HepG2 (cell line): ENCODE data around the gene KMT2A. TPM values are rescaled to one million over a fixed set of nuclear protein-coding genes. Genes with fewer than 3 reads are reported as not detected.

ENCODE experiments used
- BCL3 ChIP-seq: sonication (generic); formaldehyde crosslinking; IDR thresholded peaks from 2 replicates; pipeline ENCODE4 v1.5.1; 2020; ENCODE audit warnings: mild to moderate bottlenecking, missing genetic modification reagents, moderate library complexity
- CHCHD3 ChIP-seq: sonication (generic); formaldehyde crosslinking; IDR thresholded peaks from 2 replicates; pipeline ENCODE4 v1.8.0; 2022; ENCODE audit warnings: mild to moderate bottlenecking, missing genetic modification reagents, moderate library complexity
- ELF3 ChIP-seq: IDR thresholded peaks from 2 replicates; pipeline ENCODE4 v1.6.1; 2016; ENCODE audit warnings: missing genetic modification reagents, missing compliant biosample characterization
- GMEB1 ChIP-seq: sonication (generic); formaldehyde crosslinking; IDR thresholded peaks from 2 replicates; pipeline ENCODE4 v1.5.1; 2020; ENCODE audit warnings: missing genetic modification reagents, mild to moderate bottlenecking, borderline replicate concordance
- HDAC2 ChIP-seq: sonication (generic); formaldehyde crosslinking; IDR thresholded peaks from 2 replicates; pipeline ENCODE4 v1.4.0; 2020; ENCODE audit warnings: missing genetic modification reagents
- KAT7 ChIP-seq: IDR thresholded peaks from 2 replicates; pipeline ENCODE4 v1.6.1; 2018; ENCODE audit warnings: borderline replicate concordance, missing compliant biosample characterization
- POLR2A ChIP-seq, 2 experiments: IDR thresholded peaks; 2 replicates each; pipeline ENCODE4 v1.6.1; 2011; ENCODE audit warnings: low read depth in 2 of 2, low read length in 2 of 2, mild to moderate bottlenecking in 1 of 2, moderate library complexity in 1 of 2; ENCODE audit not compliant: insufficient read depth in 1 of 2
- SKIL ChIP-seq: sonication (generic); formaldehyde crosslinking; IDR thresholded peaks from 2 replicates; pipeline ENCODE4 v1.8.0; 2022; ENCODE audit warnings: missing genetic modification reagents, mild to moderate bottlenecking, moderate library complexity, borderline replicate concordance
- SMAD1 ChIP-seq: sonication (generic); formaldehyde crosslinking; IDR thresholded peaks from 2 replicates; pipeline ENCODE4 v1.4.0; 2020; ENCODE audit warnings: missing genetic modification reagents, low read depth, mild to moderate bottlenecking, borderline replicate concordance
- SOX5 ChIP-seq: IDR thresholded peaks from 2 replicates; pipeline ENCODE4 v1.6.1; 2016; ENCODE audit warnings: borderline replicate concordance
- SP140L ChIP-seq: sonication (generic); formaldehyde crosslinking; IDR thresholded peaks from 2 replicates; pipeline ENCODE4 v1.4.0; 2020; ENCODE audit warnings: missing genetic modification reagents, borderline replicate concordance
- STAG1 ChIP-seq: sonication (generic); formaldehyde crosslinking; IDR thresholded peaks from 2 replicates; pipeline ENCODE4 v1.4.0; 2020; ENCODE audit warnings: missing genetic modification reagents
- ZNF205 ChIP-seq: IDR thresholded peaks from 2 replicates; pipeline ENCODE4 v1.6.1; 2018; ENCODE audit warnings: missing biosample characterization, missing genetic modification reagents
- ZNF280D ChIP-seq: sonication (generic); formaldehyde crosslinking; IDR thresholded peaks from 2 replicates; pipeline ENCODE4 v1.5.1; 2020; ENCODE audit warnings: mild to moderate bottlenecking, missing genetic modification reagents
- ZNF292 ChIP-seq: sonication (generic); formaldehyde crosslinking; IDR thresholded peaks from 2 replicates; pipeline ENCODE4 v1.8.1; 2022; ENCODE audit warnings: mild to moderate bottlenecking, low read depth, missing genetic modification reagents, borderline replicate concordance
- ZNF441 ChIP-seq: sonication (generic); formaldehyde crosslinking; IDR thresholded peaks from 2 replicates; pipeline ENCODE4 v1.7.0; 2021; ENCODE audit warnings: missing genetic modification reagents, borderline replicate concordance
- ZNF546 ChIP-seq: sonication (generic); formaldehyde crosslinking; conservative IDR thresholded peaks from 2 replicates; pipeline ENCODE4 v1.8.1; 2023; ENCODE audit warnings: mild to moderate bottlenecking, missing genetic modification reagents
- ZNF547 ChIP-seq: sonication (generic); formaldehyde crosslinking; IDR thresholded peaks from 2 replicates; pipeline ENCODE4 v1.5.1; 2020; ENCODE audit warnings: mild to moderate bottlenecking, missing genetic modification reagents
- ZNF678 ChIP-seq: sonication (generic); formaldehyde crosslinking; IDR thresholded peaks from 2 replicates; pipeline ENCODE4 v1.4.0; 2020; ENCODE audit warnings: mild to moderate bottlenecking, missing genetic modification reagents
- ZNF75D ChIP-seq: sonication (generic); formaldehyde crosslinking; IDR thresholded peaks from 2 replicates; pipeline ENCODE4 v1.8.1; 2023; ENCODE audit warnings: missing genetic modification reagents, mild to moderate bottlenecking, borderline replicate concordance
- polyA plus RNA-seq, 8 experiments: library from polyadenylated mRNA; depleted of rRNA in 3 of 8; stranded (reverse) in 7 of 8; unstranded in 1 of 8; fragments of >200 nt; fragmentation: Illumina TruSeq in 4 of 8; extraction: Trizol in 4 of 8; gene quantifications; 2 replicates each; pipeline versions ENCODE4 v1.2.1 to v1.2.3, GENCODE V29; 2011 to 2016; ENCODE audit warnings: low read depth in 4 of 8, missing spikeins in 1 of 8, mixed read lengths in 1 of 8; ENCODE audit not compliant: insufficient read depth in 1 of 8
- total RNA-seq, 5 experiments: library from RNA; depleted of rRNA; stranded (reverse); fragments of >200 nt; fragmentation: Illumina TruSeq; extraction: Trizol; gene quantifications; 2 replicates each; pipeline ENCODE4 v1.2.3, GENCODE V29; 2016; ENCODE audit warnings: low read depth in 1 of 5

The KMT2A gene
- total and polyA plus RNA-seq, 2 of the 13 experiments (the other 11 are each of a cell fraction or from before 2014, with no cell fraction given) = 12.4 to 20.0 TPM

GRCh38 chr11:118435893-118436624 lies at the start of gene KMT2A (continued):
- TF ChIP-seq BCL3 (no peak), SOX5 (no peak), POLR2A (IDR thresholded peaks at IDR 0.05; ENCODE audit: insufficient read depth in 1 of 2, low read depth in 2 of 2, low read length in 2 of 2) (peak; percentile 14 to 83; a peak in 2 of 4 replicates), ZNF75D (CRISPR knock-in tag) (no peak), SP140L (no peak), ZNF205 (CRISPR knock-in tag) (peak; percentile 63; the same call in 1 of the 2 replicates), ZNF678 (CRISPR knock-in tag) (no peak), ELF3 (CRISPR knock-in tag) (peak; percentile 62), HDAC2 (no peak; the same call in 1 of the 2 replicates), SKIL (CRISPR knock-in tag) (peak; percentile 44; the same call in 1 of the 2 replicates), ZNF292 (CRISPR knock-in tag) (no peak), ZNF441 (CRISPR knock-in tag) (peak; percentile 77; the same call in 1 of the 2 replicates), ZNF547 (no peak), ZNF280D (CRISPR knock-in tag) (no peak), SMAD1 (CRISPR knock-in tag) (no peak), STAG1 (CRISPR knock-in tag) (no peak), CHCHD3 (CRISPR knock-in tag) (no peak; the same call in 1 of the 2 replicates), KAT7 (CRISPR knock-in tag) (no peak), GMEB1 (CRISPR knock-in tag) (peak; percentile 44; the same call in 1 of the 2 replicates), ZNF546 (CRISPR knock-in tag) (no peak)
